Measurements from ENCODE around the gene KCNE3.

DNA sequence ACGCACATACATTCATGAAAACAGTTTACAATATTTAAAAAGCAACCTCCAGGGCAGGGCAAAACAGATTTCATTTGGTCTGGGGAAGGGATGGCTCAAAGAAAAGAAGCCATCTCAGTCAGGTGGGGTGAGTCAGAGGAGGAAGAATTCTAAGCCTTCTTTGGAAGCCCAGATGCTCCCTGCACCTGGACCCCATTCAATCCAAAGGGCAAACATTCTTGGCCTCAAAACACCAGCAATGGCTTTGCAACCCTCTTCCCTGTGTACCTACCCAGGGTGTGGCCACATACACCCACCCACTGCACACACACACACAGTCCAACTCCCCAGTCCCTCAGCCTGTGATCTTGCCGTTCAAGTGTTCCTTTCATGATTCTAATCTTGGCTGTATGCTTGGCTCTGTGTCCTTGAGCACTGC lies 2.0 kb downstream of the KCNE3 start:
- TF ChIP-seq, protein P1, sequence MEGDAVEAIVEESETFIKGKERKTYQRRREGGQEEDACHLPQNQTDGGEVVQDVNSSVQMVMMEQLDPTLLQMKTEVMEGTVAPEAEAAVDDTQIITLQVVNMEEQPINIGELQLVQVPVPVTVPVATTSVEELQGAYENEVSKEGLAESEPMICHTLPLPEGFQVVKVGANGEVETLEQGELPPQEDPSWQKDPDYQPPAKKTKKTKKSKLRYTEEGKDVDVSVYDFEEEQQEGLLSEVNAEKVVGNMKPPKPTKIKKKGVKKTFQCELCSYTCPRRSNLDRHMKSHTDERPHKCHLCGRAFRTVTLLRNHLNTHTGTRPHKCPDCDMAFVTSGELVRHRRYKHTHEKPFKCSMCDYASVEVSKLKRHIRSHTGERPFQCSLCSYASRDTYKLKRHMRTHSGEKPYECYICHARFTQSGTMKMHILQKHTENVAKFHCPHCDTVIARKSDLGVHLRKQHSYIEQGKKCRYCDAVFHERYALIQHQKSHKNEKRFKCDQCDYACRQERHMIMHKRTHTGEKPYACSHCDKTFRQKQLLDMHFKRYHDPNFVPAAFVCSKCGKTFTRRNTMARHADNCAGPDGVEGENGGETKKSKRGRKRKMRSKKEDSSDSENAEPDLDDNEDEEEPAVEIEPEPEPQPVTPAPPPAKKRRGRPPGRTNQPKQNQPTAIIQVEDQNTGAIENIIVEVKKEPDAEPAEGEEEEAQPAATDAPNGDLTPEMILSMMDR (IDR thresholded peaks at IDR 0.05), result no peak
- no peak for TF ChIP-seq EZH2 (IDR thresholded peaks at IDR 0.05)
- TF ChIP-seq EZH2phosphoT487 (IDR thresholded peaks at IDR 0.05), result no peak

Data from neural progenitor cell (in vitro differentiated cells).